ENCODE data around the gene EGFL8. TPM values are rescaled to one million over a fixed set of nuclear protein-coding genes. Genes with fewer than 3 reads are reported as not detected.

Gene EGFL8
- total and polyA plus RNA-seq, 2 of the 8 experiments (the other 6 are each of a cell fraction or from before 2014, with no cell fraction given): 5.0 to 9.2 TPM

GRCh38 chr6:32176476-32177182 is 12.2 kb downstream of the EGFL8 start:
- CTCF ChIA-PET (ENCODE audit: partially characterized antibody): interaction anchor here (0.8 to 2.4 kb wide), 5 partner anchors 10 to 78 kb away, joined by 3 to 10 read pairs (median 3); no protein-coding TSS in a partner anchor
- H2BK15ac ChIP-seq (ENCODE audit: low read length): no peak overlapping the region
- H2BK12ac ChIP-seq (ENCODE audit: low read depth, low read length): peak overlapping the region; percentile 86; the same call in 1 of the 2 replicates
- peak overlapping the region; percentile 38; the same call in 1 of the 2 replicates for H2BK20ac ChIP-seq (ENCODE audit: low read length)
- H2AK5ac ChIP-seq (ENCODE audit: low read depth, low read length): peak overlapping the region; percentile 91
- peak overlapping the region; percentile 8 for H2BK120ac ChIP-seq (replicated peaks; ENCODE audit: low read depth, low read length)
- H3K4me1 ChIP-seq (replicated peaks in 1 of 4; ENCODE audit: control insufficient read depth in 3 of 4, insufficient read depth in 4 of 4, low read length in 3 of 4): peaks cover 5 to 21% (median 9%) of the 10 kb centered on the region in 4 experiments; a peak in 6 of 7 replicates
- H3K79me2 ChIP-seq (ENCODE audit: control insufficient read depth in 1 of 2, insufficient read depth in 2 of 2, low read length in 2 of 2): peaks cover 13 to 48% of the 10 kb centered on the region in 2 experiments
- H3K27ac ChIP-seq (ENCODE audit: low read depth, low read length): peak overlapping the region; percentile 95
- FAIRE-seq (no peak), DNase-seq (ENCODE audit: low read depth in 1 of 2, low spot score in 2 of 2) (peak in 1 of 2 experiments; percentile 46)
- H3K27me3 ChIP-seq (replicated peaks in 1 of 4; ENCODE audit: control insufficient read depth in 3 of 4, extremely low read depth in 1 of 4, insufficient read depth in 3 of 4, low read length in 3 of 4): no peaks in the 10 kb centered on the region
- no peaks in the 10 kb centered on the region for H3K9me3 ChIP-seq (ENCODE audit: insufficient read depth in 2 of 2, low read depth in 1 of 2, low read length in 1 of 2)
- H3K23ac ChIP-seq (ENCODE audit: insufficient read length): no peak overlapping the region
- H4K5ac ChIP-seq (ENCODE audit: insufficient read length, low read depth, low read length): peak overlapping the region; percentile 79
- H3K36me3 ChIP-seq (ENCODE audit: control insufficient read depth in 2 of 4, insufficient read depth in 4 of 4, low read length in 3 of 4): peaks cover 2 to 19% (median 9%) of the 10 kb centered on the region in 4 experiments; a peak in 7 of 8 replicates
- H3K56ac ChIP-seq (replicated peaks; ENCODE audit: insufficient read length, low read depth, low read length): peak overlapping the region; percentile 26
- peak overlapping the region; percentile 97 for H2BK5ac ChIP-seq (ENCODE audit: low read depth, low read length)
- H3K79me1 ChIP-seq (ENCODE audit: low read depth, low read length): peaks cover 9% of the 10 kb centered on the region; the same call in 1 of the 2 replicates
- H4K91ac ChIP-seq (replicated peaks; ENCODE audit: insufficient read length, low read length): peak overlapping the region; percentile 73
- H3K4me2 ChIP-seq (ENCODE audit: insufficient read depth in 1 of 2, low read depth in 2 of 2, low read length in 2 of 2): peak overlapping the region; percentile 99 to 100
- H2AFZ ChIP-seq (ENCODE audit: low read length): no peak overlapping the region
- peaks cover 3 to 6% of the 10 kb centered on the region in 2 experiments for H4K20me1 ChIP-seq (replicated peaks in 1 of 2; ENCODE audit: control insufficient read depth in 1 of 2, insufficient read depth in 2 of 2, low read length in 2 of 2)
- H3K14ac ChIP-seq (ENCODE audit: insufficient read length): no peak overlapping the region
- peak overlapping the region; percentile 88 for H3K4ac ChIP-seq (replicated peaks; ENCODE audit: insufficient read length, low read depth, low read length)
- no peak overlapping the region for H4K8ac ChIP-seq (ENCODE audit: extremely low read depth, insufficient read depth, low read length)
- WGBS, 2 experiments (ENCODE audit: extremely low coverage in 1 of 2, insufficient coverage in 1 of 2, insufficient read length in 1 of 2, insufficient replicate concordance in 2 of 2, low coverage in 1 of 2, low lambda C conversion rate in 2 of 2, missing lambda C conversion rate in 1 of 2): 6 to 100% methylated on average over 1 to 5 of the region's 5 CpGs
- POLR2A ChIA-PET (ENCODE audit: partially characterized antibody): interaction anchor here (0.6 to 7.9 kb wide), 18 partner anchors 9 to 795 kb away, joined by 3 to 194 read pairs (median 6); partner anchors contain the start of genes ATF6B, EGFL8, FKBPL and GPSM3
- H3K18ac ChIP-seq (ENCODE audit: extremely low read depth, low read length): peak overlapping the region; percentile 97
- H3K9ac ChIP-seq (replicated peaks in 1 of 4; ENCODE audit: extremely low read depth in 1 of 4, low read depth in 3 of 4, low read length in 3 of 4): peak overlapping the region; percentile 54 to 96 (median 86)
- H3K4me3 ChIP-seq (ENCODE audit: extremely low read depth in 1 of 4, insufficient read depth in 2 of 4, low read depth in 3 of 4, low read length in 4 of 4): peak overlapping the region; percentile 91 to 99 (median 95)
- peaks cover 26% of the 10 kb centered on the region for H3K23me2 ChIP-seq (ENCODE audit: low read depth, low read length)
- no peak for TF ChIP-seq USF2 (IDR thresholded peaks at IDR 0.05; ENCODE audit: low read length)
- no peak for TF ChIP-seq SAP30 (IDR thresholded peaks at IDR 0.05; ENCODE audit: insufficient read depth, insufficient replicate concordance, low read length)
- no peak for TF ChIP-seq TAF1 (IDR thresholded peaks at IDR 0.05; ENCODE audit: low read depth, low read length)
- no peak; the same call in 1 of the 2 replicates for TF ChIP-seq TBP (IDR thresholded peaks at IDR 0.05; ENCODE audit: low read depth, low read length)
- TF ChIP-seq SIN3A (conservative IDR thresholded peaks at IDR 0.05 in 1 of 2, IDR thresholded peaks at IDR 0.05 in 1 of 2; ENCODE audit: low read depth in 1 of 2, low read length in 2 of 2): no peak
- TF ChIP-seq SUZ12 (IDR thresholded peaks at IDR 0.05; ENCODE audit: low read length): no peak
- no peak for TF ChIP-seq HDAC2 (IDR thresholded peaks at IDR 0.05; ENCODE audit: borderline replicate concordance in 1 of 2, low read depth in 2 of 2, low read length in 2 of 2)
- TF ChIP-seq TCF12 (IDR thresholded peaks at IDR 0.05; ENCODE audit: low read depth, low read length): no peak
- no peak for TF ChIP-seq TEAD4 (IDR thresholded peaks at IDR 0.05; ENCODE audit: low read depth, low read length)
- no peak for TF ChIP-seq SP2 (IDR thresholded peaks at IDR 0.05; ENCODE audit: low read length)

Data from H1 (cell line).